ENCODE measurements around the gene NTM.

Gene NTM

GRCh38 chr11:131483877-131484276 is 113.5 kb downstream of the NTM start:
- Histone ChIP-seq H3K27me3 (ENCODE audit: low read depth, low read length) (peaks cover 10% of the 10 kb centered on the region; the same call in 1 of the 2 replicates), H3K4me3 (ENCODE audit: low read length) (no peak overlapping the region), H3K9me3 (ENCODE audit: insufficient read depth, low read length) (no peaks in the 10 kb centered on the region), H3K79me2 (ENCODE audit: low read length) (no peaks in the 10 kb centered on the region), H3K9ac (ENCODE audit: low read length) (no peak overlapping the region), H3K4me2 (ENCODE audit: low read length) (no peak overlapping the region), H4K20me1 (ENCODE audit: insufficient read depth, low read length) (no peaks in the 10 kb centered on the region), H3K4me1 (ENCODE audit: low read length) (peaks cover 17% of the 10 kb centered on the region), H2AFZ (ENCODE audit: low read depth, low read length) (no peak overlapping the region), H3K36me3 (replicated peaks; ENCODE audit: low read depth, low read length) (no peaks in the 10 kb centered on the region), H3K27ac (ENCODE audit: low read length) (no peak overlapping the region)
- TF ChIP-seq EZH2phosphoT487 (IDR thresholded peaks at IDR 0.05; ENCODE audit: low read depth) (no peak), CTCF (IDR thresholded peaks at IDR 0.05; ENCODE audit: low read depth, low read length) (no peak)

GRCh38 chr11:131486100-131486499 is 115.7 kb downstream of the NTM start:
- Histone ChIP-seq H3K4me3 (ENCODE audit: low read length) (no peak overlapping the region), H3K79me2 (ENCODE audit: low read length) (no peaks in the 10 kb centered on the region), H2AFZ (ENCODE audit: low read depth, low read length) (no peak overlapping the region), H3K9ac (ENCODE audit: low read length) (no peak overlapping the region), H3K9me3 (ENCODE audit: insufficient read depth, low read length) (no peaks in the 10 kb centered on the region), H3K27ac (ENCODE audit: low read length) (no peak overlapping the region), H3K4me1 (ENCODE audit: low read length) (peaks cover 29% of the 10 kb centered on the region), H4K20me1 (ENCODE audit: insufficient read depth, low read length) (no peaks in the 10 kb centered on the region), H3K4me2 (ENCODE audit: low read length) (no peak overlapping the region), H3K27me3 (ENCODE audit: low read depth, low read length) (peaks cover 8% of the 10 kb centered on the region; the same call in 1 of the 2 replicates), H3K36me3 (replicated peaks; ENCODE audit: low read depth, low read length) (no peaks in the 10 kb centered on the region)
- TF ChIP-seq EZH2phosphoT487 (IDR thresholded peaks at IDR 0.05; ENCODE audit: low read depth) (no peak), CTCF (IDR thresholded peaks at IDR 0.05; ENCODE audit: low read depth, low read length) (no peak)

- Histone ChIP-seq H4K20me1 (ENCODE audit: insufficient read depth, low read length) (no peaks in the 10 kb centered on the region), H3K79me2 (ENCODE audit: low read length) (no peaks in the 10 kb centered on the region), H2AFZ (ENCODE audit: low read depth, low read length) (no peak overlapping the region), H3K4me1 (ENCODE audit: low read length) (peaks cover 24% of the 10 kb centered on the region), H3K9ac (ENCODE audit: low read length) (no peak overlapping the region), H3K4me3 (ENCODE audit: low read length) (no peak overlapping the region), H3K9me3 (ENCODE audit: insufficient read depth, low read length) (no peaks in the 10 kb centered on the region), H3K36me3 (replicated peaks; ENCODE audit: low read depth, low read length) (no peaks in the 10 kb centered on the region), H3K4me2 (ENCODE audit: low read length) (no peak overlapping the region), H3K27me3 (ENCODE audit: low read depth, low read length) (peaks cover 8% of the 10 kb centered on the region; the same call in 1 of the 2 replicates), H3K27ac (ENCODE audit: low read length) (no peak overlapping the region)
- TF ChIP-seq EZH2phosphoT487 (IDR thresholded peaks at IDR 0.05; ENCODE audit: low read depth) (no peak), CTCF (IDR thresholded peaks at IDR 0.05; ENCODE audit: low read depth, low read length) (no peak)
Observed at GRCh38 chr11:131486937-131487635, 116.7 kb downstream of the NTM start.

GRCh38 chr11:131488238-131488637 is 117.8 kb downstream of the NTM start:
- Histone ChIP-seq H3K36me3 (replicated peaks; ENCODE audit: low read depth, low read length) (no peaks in the 10 kb centered on the region), H3K9ac (ENCODE audit: low read length) (no peak overlapping the region), H3K4me3 (ENCODE audit: low read length) (no peak overlapping the region), H3K79me2 (ENCODE audit: low read length) (no peaks in the 10 kb centered on the region), H3K9me3 (ENCODE audit: insufficient read depth, low read length) (no peaks in the 10 kb centered on the region), H3K4me1 (ENCODE audit: low read length) (peaks cover 24% of the 10 kb centered on the region), H3K4me2 (ENCODE audit: low read length) (no peak overlapping the region), H3K27me3 (ENCODE audit: low read depth, low read length) (peaks cover 8% of the 10 kb centered on the region; the same call in 1 of the 2 replicates), H4K20me1 (ENCODE audit: insufficient read depth, low read length) (no peaks in the 10 kb centered on the region), H3K27ac (ENCODE audit: low read length) (no peak overlapping the region), H2AFZ (ENCODE audit: low read depth, low read length) (no peak overlapping the region)
- TF ChIP-seq EZH2phosphoT487 (IDR thresholded peaks at IDR 0.05; ENCODE audit: low read depth) (no peak), CTCF (IDR thresholded peaks at IDR 0.05; ENCODE audit: low read depth, low read length) (no peak)

All from OCI-LY3 (cell line).